ENCODE results near the gene DCHS1. TPM values are rescaled to one million over a fixed set of nuclear protein-coding genes. Genes with fewer than 3 reads are reported as not detected.

DCHS1 gene
- total and polyA plus RNA-seq, 9 of the 15 experiments (the other 6 are each of a cell fraction or from before 2014, with no cell fraction given), result 0.04 to 0.49 (median 0.14) TPM; not detected in 2

- no peaks in the 10 kb centered on the region for H3K9me1 ChIP-seq (ENCODE audit: control insufficient read depth, insufficient read depth, low read length)
- no peak overlapping the region for H3K27ac ChIP-seq (ENCODE audit: extremely low read depth, low read depth, low read length)
- WGBS (ENCODE audit: insufficient coverage, low coverage, missing lambda C conversion rate), result 26% methylated on average over 7 of the region's 7 CpGs
- DNase-seq (ENCODE audit: extremely low read depth in 1 of 4, low spot score in 3 of 4), result no peak
- BruUV-seq (replicated peaks), result no TSS peak
- no peaks in the 10 kb centered on the region for H3K9me3 ChIP-seq (replicated peaks; ENCODE audit: control insufficient read depth, insufficient read depth, low read depth, low read length)
- no peaks in the 10 kb centered on the region; a peak in 1 of 5 replicates for H3K27me3 ChIP-seq (ENCODE audit: control insufficient read depth in 2 of 2, insufficient read depth in 2 of 2, low read length in 2 of 2)
- CTCF ChIA-PET (ENCODE audit: low intra/inter-chr PET ratio), result no interaction called here
- peaks cover 42 to 50% of the 10 kb centered on the region in 2 experiments for H3K4me1 ChIP-seq (replicated peaks in 1 of 2; ENCODE audit: control insufficient read depth in 2 of 2, insufficient read depth in 2 of 2, low read length in 2 of 2)
- H2AFZ ChIP-seq (ENCODE audit: low read depth, low read length), result no peak overlapping the region
- no peaks in the 10 kb centered on the region for H3K79me2 ChIP-seq (ENCODE audit: control insufficient read depth, insufficient read depth, low read length)
- H3K4me2 ChIP-seq (ENCODE audit: insufficient read depth, low read length), result no peak overlapping the region
- in situ Hi-C loops (cut with MboI), result no loop called here
- intact Hi-C loops (cut with micrococcal nuclease), result no loop called here
- H4K20me1 ChIP-seq (replicated peaks; ENCODE audit: control insufficient read depth, insufficient read depth, low read length), result no peaks in the 10 kb centered on the region
- H3K36me3 ChIP-seq (ENCODE audit: control insufficient read depth, insufficient read depth, low read length), result no peaks in the 10 kb centered on the region
- no peak for FAIRE-seq
- POLR2A ChIA-PET, result interaction anchor here (1.2 kb wide), 1 partner anchor 24 kb away, joined by 5 read pairs; the partner anchor contains the start of gene TPP1
- ATAC-seq, result no peak
- no peak overlapping the region for H3K4me3 ChIP-seq
- H3K9ac ChIP-seq (ENCODE audit: insufficient read depth in 1 of 2, low read depth in 2 of 2, low read length in 2 of 2), result no peak overlapping the region
- TF ChIP-seq ATF1 (CRISPR knock-in tag; IDR thresholded peaks at IDR 0.05), result no peak
- no peak for TF ChIP-seq ATF1 (tag; IDR thresholded peaks at IDR 0.05)
- TF ChIP-seq ILK (tag; IDR thresholded peaks at IDR 0.05; ENCODE audit: borderline replicate concordance, low read depth), result no peak
- no peak for TF ChIP-seq SRSF7 (optimal IDR thresholded peaks at IDR 0.05; ENCODE audit: low read depth, low read length)
- no peak for TF ChIP-seq ELK1 (CRISPR knock-in tag; IDR thresholded peaks at IDR 0.05)
- TF ChIP-seq GABPA (tag; conservative IDR thresholded peaks at IDR 0.05; ENCODE audit: low read depth), result no peak
- TF ChIP-seq SLC30A9 (CRISPR knock-in tag; IDR thresholded peaks at IDR 0.05), result no peak
- no peak for TF ChIP-seq REST (IDR thresholded peaks at IDR 0.05; ENCODE audit: borderline replicate concordance)
- no peak for TF ChIP-seq REST (CRISPR knock-in tag; IDR thresholded peaks at IDR 0.05; ENCODE audit: low read depth)
- no peak for TF ChIP-seq MITF (IDR thresholded peaks at IDR 0.05)
- TF ChIP-seq ZNF121 (CRISPR knock-in tag; conservative IDR thresholded peaks at IDR 0.05), result no peak
- no peak for TF ChIP-seq SIN3A (IDR thresholded peaks at IDR 0.05; ENCODE audit: borderline replicate concordance in 2 of 2, control insufficient read depth in 1 of 2, low read depth in 2 of 2, low read length in 2 of 2)
Observed at GRCh38 chr11:6642957-6643356, 12.7 kb downstream of the DCHS1 start.

Measured in K562 (cell line).